GM20000 (cell line): ENCODE results near the gene OPTC.
"Not testable (repeated sequence)": the region's sequence is repeated elsewhere in the genome, so short reads cannot be mapped to it uniquely, and the experiment has no call there.

Experiments
- DNase-seq: peaks from one replicate; pipeline ENCODE4 v3.0.0; 2012; ENCODE audit warnings: low spot score
- CTCF ChIP-seq: IDR thresholded peaks from 2 replicates; pipeline ENCODE4 v1.5.1; 2012; ENCODE audit warnings: mild to moderate bottlenecking, control low read depth; ENCODE audit errors: extremely low read depth, missing control alignments

Gene OPTC

GRCh38 chr1:203493901-203494300, at the start of gene OPTC:
Gene OPTC, plus strand, starts transcription at chr1:203494153. Its CDS starts 1,853 bp downstream, at chr1:203496006.
- TF ChIP-seq CTCF, result no peak
- no peak for DNase-seq

- no peak for DNase-seq
These were observed 49.8 kb upstream of the OPTC start for GRCh38 chr1:203444171-203444576.

GRCh38 chr1:203447151-203447550, 46.8 kb upstream of the OPTC start:
- no peak for TF ChIP-seq CTCF
- DNase-seq, result no peak

More at GRCh38 chr1:203444171-203444576, 49.8 kb upstream of the OPTC start:
- no peak for TF ChIP-seq CTCF

- not testable (repeated sequence) for DNase-seq
These were observed 46.4 kb upstream of the OPTC start for GRCh38 chr1:203447598-203447997.

GRCh38 chr1:203448521-203449061, 45.4 kb upstream of the OPTC start:
- TF ChIP-seq CTCF, result no peak
- DNase-seq, result no peak

GRCh38 chr1:203450001-203450400, 44.0 kb upstream of the OPTC start:
- no peak for DNase-seq
- TF ChIP-seq CTCF, result no peak

- DNase-seq, result no peak
These were observed 43.3 kb upstream of the OPTC start for GRCh38 chr1:203450479-203451149.

More at GRCh38 chr1:203450479-203451149, 43.3 kb upstream of the OPTC start:
- TF ChIP-seq CTCF, result no peak
